Loucy (cell line): ENCODE results near the gene SMG6.

Experiments used
- H2AFZ ChIP-seq: fragments of 200-600 bp; sonication (generic); 2 replicates; pipeline ENCODE4 v1.6.0; 2016; ENCODE audit warnings: antibody characterized with exemption, mild to moderate bottlenecking, low read length, moderate library complexity
- H3F3A ChIP-seq: fragments of 200-600 bp; 2 replicates; pipeline ENCODE4 v1.6.0; 2016; ENCODE audit warnings: antibody characterized with exemption, low read depth, mild to moderate bottlenecking
- H3K27me3 ChIP-seq: fragments of 200-600 bp; sonication (generic); 2 replicates; pipeline ENCODE4 v1.6.1; 2014; ENCODE audit warnings: low read length, mild to moderate bottlenecking; ENCODE audit not compliant: insufficient read depth, poor library complexity, severe bottlenecking
- H3K36me3 ChIP-seq: fragments of 200-600 bp; sonication (generic); 2 replicates; pipeline ENCODE4 v1.6.1; 2016; ENCODE audit warnings: low read length; ENCODE audit not compliant: insufficient read depth
- H3K4me1 ChIP-seq: fragments of 200-600 bp; sonication (generic); 2 replicates; pipeline ENCODE4 v1.5.1; 2014; ENCODE audit warnings: low read length, mild to moderate bottlenecking; ENCODE audit not compliant: insufficient read depth, poor library complexity, severe bottlenecking
- H3K4me2 ChIP-seq: fragments of 200-600 bp; sonication (generic); 2 replicates; pipeline ENCODE4 v1.6.0; 2014; ENCODE audit warnings: antibody characterized with exemption, low read length, low read depth, mild to moderate bottlenecking; ENCODE audit not compliant: poor library complexity, severe bottlenecking
- H3K4me3 ChIP-seq: fragments of 200-600 bp; sonication (generic); 2 replicates; pipeline ENCODE4 v1.5.1; 2014; ENCODE audit warnings: low read length, mild to moderate bottlenecking, mixed read lengths; ENCODE audit not compliant: poor library complexity, severe bottlenecking
- H3K79me2 ChIP-seq: fragments of 200-600 bp; sonication (generic); 2 replicates; pipeline ENCODE4 v1.6.1; 2014; ENCODE audit warnings: low read length; ENCODE audit not compliant: insufficient read depth
- H3K9ac ChIP-seq: fragments of 200-600 bp; sonication (generic); 2 replicates; pipeline ENCODE4 v1.6.0; 2014; ENCODE audit warnings: mild to moderate bottlenecking, low read depth, low read length, moderate library complexity; ENCODE audit not compliant: poor library complexity, severe bottlenecking
- H3K9me2 ChIP-seq: fragments of 200-600 bp; sonication (generic); replicated peaks from 2 replicates; pipeline ENCODE4 v1.6.1; 2016; ENCODE audit warnings: low read depth, low read length, mixed read lengths
- H3K9me3 ChIP-seq: fragments of 200-600 bp; sonication (generic); 2 replicates; pipeline ENCODE4 v1.6.1; 2014; ENCODE audit warnings: mild to moderate bottlenecking, antibody characterized with exemption, low read length, low read depth; ENCODE audit not compliant: insufficient read depth
- H4K20me1 ChIP-seq: fragments of 200-600 bp; sonication (generic); 2 replicates; pipeline ENCODE4 v1.6.0; 2014; ENCODE audit warnings: antibody characterized with exemption, low read length, mild to moderate bottlenecking; ENCODE audit not compliant: insufficient read depth, poor library complexity, severe bottlenecking
- EZH2phosphoT487 ChIP-seq: fragments of 200-600 bp; IDR thresholded peaks from 2 replicates; pipeline ENCODE4 v1.6.1; 2018; ENCODE audit warnings: antibody characterized with exemption, mild to moderate bottlenecking, moderate library complexity, borderline replicate concordance
- TF ChIP-seq, protein P1 (sequence below): fragments of 200-600 bp; sonication (generic); conservative IDR thresholded peaks from 2 replicates; pipeline ENCODE4 v1.5.1; 2014; ENCODE audit warnings: mild to moderate bottlenecking, antibody characterized with exemption, low read length

The SMG6 gene

DNA sequence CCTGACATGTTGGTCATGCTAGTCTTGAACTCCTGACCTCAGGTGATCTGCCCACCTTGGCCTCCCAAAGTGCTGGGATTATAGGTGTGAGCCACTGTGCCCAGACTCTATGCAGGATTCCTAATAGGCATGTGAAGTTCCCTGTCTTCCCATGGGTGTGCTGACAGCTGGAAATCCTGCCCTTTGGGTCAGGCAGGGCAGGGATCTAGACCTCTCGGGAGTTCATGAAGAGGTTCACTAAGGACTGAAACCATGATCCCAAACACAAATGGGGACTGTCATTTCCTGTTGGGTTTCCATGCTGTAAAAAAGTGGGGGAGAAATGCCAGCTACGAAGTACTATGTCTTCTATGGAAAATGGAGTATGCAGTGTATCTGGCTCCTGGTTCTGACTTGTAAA is 196.5 kb downstream of the SMG6 start:
- Histone ChIP-seq H3K4me3 (no peak overlapping the region), H3K4me2 (no peak overlapping the region), H3K36me3 (peaks cover 26% of the 10 kb centered on the region; the same call in 1 of the 2 replicates), H3F3A (no peaks in the 10 kb centered on the region), H3K9me3 (no peaks in the 10 kb centered on the region), H3K79me2 (peaks cover 13% of the 10 kb centered on the region; the same call in 1 of the 2 replicates), H3K9ac (no peak overlapping the region), H3K4me1 (peaks cover 11% of the 10 kb centered on the region), H3K9me2 (no peaks in the 10 kb centered on the region), H4K20me1 (peaks cover 4% of the 10 kb centered on the region), H3K27me3 (no peaks in the 10 kb centered on the region), H2AFZ (no peak overlapping the region)
- no peak for TF ChIP-seq EZH2phosphoT487
- TF ChIP-seq, protein P1, sequence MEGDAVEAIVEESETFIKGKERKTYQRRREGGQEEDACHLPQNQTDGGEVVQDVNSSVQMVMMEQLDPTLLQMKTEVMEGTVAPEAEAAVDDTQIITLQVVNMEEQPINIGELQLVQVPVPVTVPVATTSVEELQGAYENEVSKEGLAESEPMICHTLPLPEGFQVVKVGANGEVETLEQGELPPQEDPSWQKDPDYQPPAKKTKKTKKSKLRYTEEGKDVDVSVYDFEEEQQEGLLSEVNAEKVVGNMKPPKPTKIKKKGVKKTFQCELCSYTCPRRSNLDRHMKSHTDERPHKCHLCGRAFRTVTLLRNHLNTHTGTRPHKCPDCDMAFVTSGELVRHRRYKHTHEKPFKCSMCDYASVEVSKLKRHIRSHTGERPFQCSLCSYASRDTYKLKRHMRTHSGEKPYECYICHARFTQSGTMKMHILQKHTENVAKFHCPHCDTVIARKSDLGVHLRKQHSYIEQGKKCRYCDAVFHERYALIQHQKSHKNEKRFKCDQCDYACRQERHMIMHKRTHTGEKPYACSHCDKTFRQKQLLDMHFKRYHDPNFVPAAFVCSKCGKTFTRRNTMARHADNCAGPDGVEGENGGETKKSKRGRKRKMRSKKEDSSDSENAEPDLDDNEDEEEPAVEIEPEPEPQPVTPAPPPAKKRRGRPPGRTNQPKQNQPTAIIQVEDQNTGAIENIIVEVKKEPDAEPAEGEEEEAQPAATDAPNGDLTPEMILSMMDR, result no peak

DNA sequence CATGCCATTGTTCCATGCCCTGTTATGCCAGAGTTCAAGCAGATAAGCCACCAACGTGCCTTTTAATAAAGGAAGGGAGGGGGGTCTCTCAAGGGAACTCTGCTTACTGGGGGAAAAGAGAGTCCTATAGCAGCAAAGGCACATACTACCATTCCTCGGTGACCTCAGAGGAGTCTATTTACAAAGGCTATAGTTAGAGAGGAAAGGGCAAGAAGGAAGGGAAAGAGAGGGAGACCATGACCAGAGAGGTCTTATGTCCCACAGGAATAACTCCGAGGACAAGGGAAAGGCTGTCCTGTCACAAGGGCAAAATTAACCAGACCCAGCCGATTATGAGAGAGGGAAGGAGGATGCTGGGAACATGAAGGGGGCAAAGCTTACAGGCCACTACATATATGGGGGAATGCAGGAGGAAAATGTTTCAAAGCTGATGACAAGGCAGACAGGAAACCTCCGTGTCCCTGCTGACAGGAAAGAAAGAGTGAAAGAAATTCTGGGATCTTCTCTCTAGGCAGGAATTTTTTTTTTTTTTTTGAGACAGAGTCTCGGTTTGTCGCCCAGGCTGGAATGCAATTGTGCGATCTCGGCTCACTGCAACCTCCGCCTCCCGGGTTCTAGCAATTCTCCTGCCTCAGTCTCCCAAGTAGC is 197.2 kb downstream of the SMG6 start:
- Histone ChIP-seq H3K4me2 (no peak overlapping the region), H3K9me3 (no peaks in the 10 kb centered on the region), H3K79me2 (peaks cover 7% of the 10 kb centered on the region; the same call in 1 of the 2 replicates), H3K4me3 (no peak overlapping the region), H3K9me2 (no peaks in the 10 kb centered on the region), H2AFZ (no peak overlapping the region), H3F3A (no peaks in the 10 kb centered on the region), H3K36me3 (peaks cover 22% of the 10 kb centered on the region; the same call in 1 of the 2 replicates), H3K27me3 (no peaks in the 10 kb centered on the region), H3K4me1 (peaks cover 18% of the 10 kb centered on the region), H3K9ac (no peak overlapping the region), H4K20me1 (peaks cover 4% of the 10 kb centered on the region)
- no peak for TF ChIP-seq EZH2phosphoT487
- TF ChIP-seq, protein P1, result no peak

DNA sequence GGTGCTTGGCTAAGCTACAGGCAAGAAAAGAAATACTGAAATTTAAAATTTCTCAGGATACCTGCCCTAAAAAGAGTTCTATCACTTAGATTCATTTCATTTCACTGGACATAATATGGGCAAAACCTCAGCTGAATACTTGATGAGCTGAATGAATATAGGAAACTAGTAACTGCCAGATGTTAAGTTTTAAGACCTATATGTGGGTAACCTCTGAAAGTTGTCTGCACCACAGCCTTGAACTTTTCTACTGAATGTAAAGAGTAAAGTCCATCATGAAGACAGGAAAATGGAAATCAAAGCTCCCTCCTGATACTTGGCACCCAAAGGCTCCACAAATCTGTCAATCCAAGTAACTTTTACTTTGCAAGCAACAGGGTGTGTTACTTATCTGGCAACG is 197.9 kb downstream of the SMG6 start:
- no peak overlapping the region for H3K4me3 ChIP-seq
- H3K9me3 ChIP-seq, result no peaks in the 10 kb centered on the region
- H3K4me1 ChIP-seq, result peaks cover 22% of the 10 kb centered on the region
- H3K79me2 ChIP-seq, result peaks cover 7% of the 10 kb centered on the region; the same call in 1 of the 2 replicates
- peaks cover 4% of the 10 kb centered on the region for H4K20me1 ChIP-seq
- no peaks in the 10 kb centered on the region for H3K27me3 ChIP-seq
- H3K4me2 ChIP-seq, result no peak overlapping the region
- H3F3A ChIP-seq, result peaks cover 2% of the 10 kb centered on the region; the same call in 1 of the 2 replicates
- TF ChIP-seq, protein P1, result no peak
- TF ChIP-seq EZH2phosphoT487, result no peak
- no peaks in the 10 kb centered on the region for H3K9me2 ChIP-seq
- no peak overlapping the region for H3K9ac ChIP-seq
- no peak overlapping the region for H2AFZ ChIP-seq
- peaks cover 18% of the 10 kb centered on the region; the same call in 1 of the 2 replicates for H3K36me3 ChIP-seq
